Lower leg skin (tissue), 4 donors: Measurements from ENCODE around the gene GNAS-AS1. TPM values are rescaled to one million over a fixed set of nuclear protein-coding genes. Genes with fewer than 3 reads are reported as not detected.

Experiments
- DNase-seq, 2 donors: peaks; one replicate each; pipeline ENCODE4 v3.0.0-alpha.2; 2019; ENCODE audit warnings: low spot score in 2 of 2
- H3K4me3 ChIP-seq: fragments of 200-600 bp; sonication (generic); 2 replicates; pipeline ENCODE4 v1.5.1; 2017; ENCODE audit warnings: mild to moderate bottlenecking, low read depth; ENCODE audit not compliant: poor library complexity, severe bottlenecking
- CTCF ChIP-seq, 3 donors: fragments of 450-650 bp; IDR thresholded peaks; one replicate each; pipeline ENCODE4 v1.5.1; 2016; ENCODE audit warnings: antibody characterized with exemption in 3 of 3, mild to moderate bottlenecking in 3 of 3, moderate library complexity in 2 of 3
- POLR2A ChIP-seq, 2 donors: fragments of 450-650 bp; IDR thresholded peaks; one replicate each; pipeline ENCODE4 v1.6.1; 2016 to 2017; ENCODE audit warnings: antibody characterized with exemption in 2 of 2, mild to moderate bottlenecking in 1 of 2, moderate library complexity in 1 of 2
- WGBS, 2 donors: methylation state at CpG; one replicate each; pipeline ENCODE4 v1.1.5; 2018; 5-methylcytosine and 5-hydroxymethylcytosine counted together
- intact Hi-C: fragments of 100-400 bp; cut with DNase I; formaldehyde crosslinking; loops from one replicate; pipeline ENCODE4 v1.15.0; 2023; ENCODE audit warnings: low total_unique reads
- total RNA-seq, 4 donors: library from RNA; depleted of rRNA; stranded (reverse); fragments of >200 nt; gene quantifications; one replicate each; pipeline ENCODE4 v1.1.0, GENCODE V29; 2016

Gene GNAS-AS1
- total RNA-seq, 4 donors from 2014 or later: 0.39 TPM; not detected in 3

DNA sequence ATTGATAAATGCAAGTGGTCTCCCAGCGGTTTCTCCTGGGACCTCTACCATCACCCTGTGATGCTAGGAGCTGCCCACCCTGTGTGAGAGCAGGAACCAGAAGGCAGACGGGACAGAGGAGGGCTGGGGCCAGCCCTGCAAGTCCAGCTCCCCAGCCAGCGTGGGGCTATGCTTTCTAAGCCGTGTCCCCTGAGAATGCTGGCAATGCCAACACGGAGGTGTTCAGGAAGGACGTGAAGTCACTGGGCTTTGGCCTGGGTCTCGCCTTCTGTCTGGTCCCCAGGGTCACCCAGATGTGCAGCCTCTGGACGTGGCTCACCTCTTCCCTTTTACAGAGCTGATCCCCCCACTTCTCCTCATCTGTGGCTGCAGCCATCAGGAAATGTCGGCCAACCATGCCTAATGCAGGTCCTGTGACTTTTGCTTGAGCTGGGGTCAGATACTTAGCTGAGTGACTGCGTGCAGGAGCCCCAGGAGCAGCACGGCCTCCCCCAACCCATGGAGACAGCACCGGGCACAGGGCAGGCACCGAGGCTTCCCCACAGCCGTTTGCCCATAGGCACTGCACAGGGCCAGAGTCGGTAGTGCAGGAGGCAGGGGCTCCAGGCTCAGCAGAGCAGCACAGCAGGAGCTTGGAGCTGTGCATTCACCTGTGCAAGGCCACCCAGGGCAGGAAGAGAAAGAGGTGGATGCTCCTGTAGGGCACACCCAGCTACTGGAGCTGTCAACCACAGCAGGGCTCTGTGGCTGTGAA lies 66.2 kb downstream of the GNAS-AS1 start:
- 84% methylated on average over 11 to 13 of the region's 15 CpGs for WGBS, 2 donors
- no peak for DNase-seq
- H3K4me3 ChIP-seq: no peak overlapping the region
- intact Hi-C loops: no loop called here
- no peak for TF ChIP-seq CTCF (IDR thresholded peaks at IDR 0.05)
- TF ChIP-seq POLR2A (IDR thresholded peaks at IDR 0.05): no peak

DNA sequence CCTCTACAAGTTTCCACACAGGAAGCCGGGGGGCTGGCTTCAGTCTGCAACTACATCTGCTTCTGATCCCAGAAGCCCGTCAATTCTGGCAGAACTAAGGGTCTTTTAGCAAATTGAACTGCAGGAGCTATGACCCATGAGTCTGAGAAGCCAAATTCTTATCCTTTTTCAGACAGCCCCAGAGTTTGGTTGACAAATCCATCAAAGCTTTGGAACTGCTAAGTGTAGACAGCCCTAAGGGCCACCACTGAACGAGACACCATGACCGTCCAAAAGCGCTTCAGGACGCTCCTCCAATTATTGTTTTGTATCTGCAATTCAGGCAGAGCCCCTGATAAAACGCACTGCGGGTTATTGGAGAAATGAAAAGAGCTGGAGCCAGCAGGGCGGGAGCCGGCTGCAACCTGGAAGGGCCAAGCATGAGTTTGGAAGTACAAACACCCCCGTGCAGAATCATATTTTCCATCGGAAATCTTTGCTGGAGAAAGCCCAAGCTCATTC lies 67.1 kb downstream of the GNAS-AS1 start:
- H3K4me3 ChIP-seq: no peak overlapping the region
- intact Hi-C loops: loop anchor here (1.0 kb wide), 1 partner anchor 20 kb away; no protein-coding TSS in a partner anchor
- DNase-seq: no peak
- WGBS, 2 donors: 62 to 65% methylated on average over 11 to 12 of the region's 12 CpGs
- TF ChIP-seq CTCF (IDR thresholded peaks at IDR 0.05) (no peak), POLR2A (IDR thresholded peaks at IDR 0.05) (no peak)

DNA sequence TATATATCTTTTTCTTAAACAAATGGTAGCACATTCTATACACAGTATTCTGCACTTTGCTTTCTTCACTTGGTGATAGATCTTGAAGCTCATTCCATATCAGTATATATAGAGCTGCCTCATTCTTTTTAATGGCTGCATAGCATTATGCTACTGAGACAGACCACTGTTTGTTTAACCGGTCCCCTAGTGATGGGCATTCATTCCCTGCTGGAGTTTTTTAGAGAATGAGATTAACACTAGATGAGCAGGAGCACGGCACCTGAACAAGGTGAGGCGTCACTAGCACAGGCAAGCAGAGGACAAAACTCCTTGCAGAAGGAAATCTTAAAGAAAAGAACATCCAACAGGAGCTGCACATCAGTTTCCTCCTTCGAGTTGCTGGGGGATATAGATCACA lies 69.6 kb downstream of the GNAS-AS1 start:
- no peak overlapping the region for H3K4me3 ChIP-seq
- no peak for DNase-seq
- WGBS, 2 donors: 68 to 71% methylated on average over 4 of the region's 4 CpGs
- no peak for TF ChIP-seq POLR2A (IDR thresholded peaks at IDR 0.05)
- TF ChIP-seq CTCF (IDR thresholded peaks at IDR 0.05): no peak
- intact Hi-C loops: no loop called here

DNA sequence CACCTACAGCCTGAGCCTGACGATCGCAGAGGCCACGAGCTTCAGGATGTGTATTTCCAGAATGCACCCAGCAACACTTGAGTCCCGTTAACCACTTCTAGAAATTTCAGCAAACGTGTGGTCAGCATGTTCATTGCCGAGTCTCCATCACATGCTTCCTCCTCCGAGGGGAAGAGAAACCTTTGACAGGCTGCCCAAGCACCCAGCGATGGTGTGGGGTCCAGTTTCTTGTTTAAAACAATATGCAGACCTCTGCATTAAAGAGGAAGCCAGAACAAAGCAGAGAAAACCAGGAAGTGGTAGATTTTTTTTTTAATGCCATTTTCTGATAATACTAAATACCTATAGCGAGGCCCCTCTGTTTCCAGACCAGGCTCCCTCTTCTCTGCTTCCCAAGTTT lies 71.9 kb downstream of the GNAS-AS1 start:
- 70 to 79% methylated on average over 9 of the region's 9 CpGs for WGBS, 2 donors
- intact Hi-C loops: no loop called here
- TF ChIP-seq POLR2A (IDR thresholded peaks at IDR 0.05) (no peak), CTCF (IDR thresholded peaks at IDR 0.05) (no peak)
- no peak for DNase-seq
- no peak overlapping the region for H3K4me3 ChIP-seq

GRCh38 chr20:58777657-58778056 lies 73.0 kb downstream of the GNAS-AS1 start:
- WGBS, 2 donors: 75 to 81% methylated on average over 7 of the region's 7 CpGs
- intact Hi-C loops: no loop called here
- DNase-seq: no peak
- TF ChIP-seq CTCF (IDR thresholded peaks at IDR 0.05) (no peak), POLR2A (IDR thresholded peaks at IDR 0.05) (no peak)
- no peak overlapping the region for H3K4me3 ChIP-seq
